Smooth muscle cell of trachea (primary cell): ENCODE measurements around the gene THADA. TPM values are rescaled to one million over a fixed set of nuclear protein-coding genes. Genes with fewer than 3 reads are reported as not detected.

ENCODE experiments used
- total RNA-seq: library from RNA; depleted of rRNA; stranded (reverse); fragments of >200 nt; gene quantifications from 2 replicates; pipeline ENCODE4 v1.2.1, GENCODE V29; 2014

Gene THADA
- 34.9 and 35.3 TPM in 2 replicates for total RNA-seq

GRCh38 chr2:43595603-43596412, at the start of gene THADA:
TSS of gene THADA (minus strand) at chr2:43596038. CDS start at chr2:43592392, 3,646 bp downstream.

GRCh38 chr2:43637030-43637803, 41.4 kb upstream of the THADA start, which contains the start of gene PLEKHH2:
TSS of gene PLEKHH2 (plus strand) at chr2:43637260. CDS start at chr2:43644674, 7,414 bp downstream.

GRCh38 chr2:43226558-43226954, 369.3 kb downstream of the THADA start, which contains the start of gene ZFP36L2:
TSS of gene ZFP36L2 (minus strand) at chr2:43226606. CDS start at chr2:43226315, 291 bp downstream.

Other genes with a start within 250 kb of the THADA start
- gene PLEKHH2, start 41.2 kb upstream of the THADA start, total RNA-seq, result 2.5 and 5.7 TPM in 2 replicates
- gene C1GALT1C1L, start 80.4 kb upstream of the THADA start, total RNA-seq, result 0.50 and 1.0 TPM in 2 replicates
- gene DYNC2LI1, start 178.0 kb upstream of the THADA start, total RNA-seq, result 19.2 and 25.2 TPM in 2 replicates
- gene ABCG5, start 242.8 kb upstream of the THADA start, total RNA-seq, result not detected in 2 replicates
- gene ABCG8, start 242.9 kb upstream of the THADA start, total RNA-seq, result not detected in 2 replicates